IPS DF 4.7 (cell line): ENCODE data around the gene RTCB.

ENCODE experiments used
- DNase-seq: peaks from one replicate; pipeline ENCODE4 v3.0.0-alpha.2; 2013; ENCODE audit warnings: low spot score; ENCODE audit errors: extremely low read depth

RTCB gene

GRCh38 chr22:32339190-32340012 is 72.6 kb downstream of the RTCB start:
- no peak for DNase-seq

GRCh38 chr22:32338757-32339156 is 73.3 kb downstream of the RTCB start:
- no peak for DNase-seq
